K562 (cell line): Measurements from ENCODE around the gene JUP. TPM values are rescaled to one million over a fixed set of nuclear protein-coding genes. Genes with fewer than 3 reads are reported as not detected.

Experiments used
- C11orf30 ChIP-seq: fragments of 450-650 bp; IDR thresholded peaks from 2 replicates; pipeline ENCODE4 v1.6.1; 2016; ENCODE audit warnings: low read depth, mild to moderate bottlenecking
- COPS2 ChIP-seq: fragments of 450-650 bp; conservative IDR thresholded peaks from 2 replicates; pipeline ENCODE4 v1.6.1; 2016; ENCODE audit warnings: mild to moderate bottlenecking, moderate library complexity
- CTBP1 ChIP-seq: fragments of 450-650 bp; IDR thresholded peaks from 2 replicates; pipeline ENCODE4 v1.6.1; 2016; ENCODE audit warnings: borderline replicate concordance
- ELK1 ChIP-seq: sonication (generic); formaldehyde crosslinking; IDR thresholded peaks from 2 replicates; pipeline ENCODE4 v1.8.1; 2022; ENCODE audit warnings: missing genetic modification reagents
- MAFK ChIP-seq: IDR thresholded peaks from 2 replicates; pipeline ENCODE4 v1.6.1; 2011; ENCODE audit warnings: low read length, improper control_type of control experiment
- NFE2 ChIP-seq: IDR thresholded peaks from 2 replicates; pipeline ENCODE4 v1.6.1; 2014; ENCODE audit warnings: antibody characterized with exemption, low read depth
- RBM34 ChIP-seq: fragments of 200-400 bp; formaldehyde crosslinking; IDR thresholded peaks from 2 replicates; pipeline ENCODE4 v1.6.1; 2018; ENCODE audit warnings: low read length, borderline replicate concordance; ENCODE audit not compliant: insufficient read depth
- RCOR1 ChIP-seq, 2 experiments: IDR thresholded peaks; 2 replicates each; pipeline ENCODE4 v1.6.1; 2012; ENCODE audit warnings: low read depth in 2 of 2, low read length in 2 of 2, borderline replicate concordance in 1 of 2, improper control_type of control experiment in 1 of 2
- RFX1 ChIP-seq: fragments of 450-650 bp; IDR thresholded peaks from 2 replicates; pipeline ENCODE4 v1.6.1; 2016; ENCODE audit warnings: mild to moderate bottlenecking, moderate library complexity
- SMARCB1 ChIP-seq: IDR thresholded peaks from 2 replicates; pipeline ENCODE4 v1.6.1; 2011; ENCODE audit warnings: improper control_type of control experiment, low read depth; ENCODE audit not compliant: insufficient read length
- TFE3 ChIP-seq: fragments of 450-650 bp; formaldehyde crosslinking; IDR thresholded peaks from 2 replicates; pipeline ENCODE4 v1.4.0; 2020; ENCODE audit warnings: mild to moderate bottlenecking, mixed read lengths
- TRIM25 ChIP-seq: fragments of 450-650 bp; IDR thresholded peaks from 2 replicates; pipeline ENCODE4 v1.7.0; 2016; ENCODE audit warnings: borderline replicate concordance
- ZFP30 ChIP-seq: fragments of 250-450 bp; sonication (Bioruptor Pico); IDR thresholded peaks from 2 replicates; pipeline ENCODE4 v1.8.0; 2022; ENCODE audit warnings: moderate library complexity, mild to moderate bottlenecking, inconsistent platforms, borderline replicate concordance
- polyA plus RNA-seq, 8 experiments: library from polyadenylated mRNA; depleted of rRNA in 4 of 8; stranded (reverse) in 5 of 8; unstranded in 3 of 8; fragments of >200 nt; fragmentation: Nextera tagmentation in 2 of 8; fragmentation: Illumina TruSeq in 1 of 8; extraction: Ambion mirVana in 2 of 8; extraction: Trizol in 1 of 8; gene quantifications; 2 replicates each; pipeline versions ENCODE4 v1.2.1 to v1.2.3, GENCODE V29; 2011 to 2014; ENCODE audit warnings: inconsistent platforms in 1 of 8, missing spikeins in 1 of 8
- total RNA-seq, 7 experiments: library from RNA; depleted of rRNA in 6 of 7; stranded (reverse); fragments of >200 nt in 6 of 7; fragmentation: Illumina TruSeq in 2 of 7; extraction: Trizol in 2 of 7; gene quantifications; 2 replicates each; pipeline versions ENCODE4 v1.2.1 to v1.2.3, GENCODE V29; 2011 to 2021; ENCODE audit warnings: low replicate concordance in 1 of 7

JUP gene
- total and polyA plus RNA-seq, 9 of the 15 experiments (the other 6 are each of a cell fraction or from before 2014, with no cell fraction given): 6.4 to 177 (median 31.2) TPM

- TF ChIP-seq ZFP30 (no peak), RCOR1 (IDR thresholded peaks at IDR 0.05; ENCODE audit: borderline replicate concordance in 1 of 2, low read depth in 2 of 2, low read length in 2 of 2) (peak in 1 of 2 experiments; percentile 25; a peak in 1 of 4 replicates), TRIM25 (no peak), RFX1 (peak; percentile 92), ELK1 (no peak), MAFK (peak; percentile 51), C11orf30 (peak; percentile 78), SMARCB1 (no peak), CTBP1 (peak; percentile 61; the same call in 1 of the 2 replicates), RBM34 (no peak), NFE2 (peak; percentile 86), TFE3 (CRISPR knock-in tag) (no peak), COPS2 (no peak)
These were observed 75.9 kb downstream of the JUP start (continued) for GRCh38 chr17:41710472-41711090.
